HG02759 (cell line): Measurements from ENCODE around the gene FAM24B.
"Not testable (repeated sequence)": the region's sequence is repeated elsewhere in the genome, so short reads cannot be mapped to it uniquely, and the experiment has no call there.

ENCODE experiments used
- ATAC-seq: cut with Tn5 transposase; IDR thresholded peaks from one replicate; pipeline ENCODE4 v1.9.1; 2021; ENCODE audit warnings: mild to moderate bottlenecking, moderate library complexity; ENCODE audit not compliant: unreplicated experiment

FAM24B gene

GRCh38 chr10:122859527-122859926, 19.9 kb downstream of the FAM24B start:
- no peak for ATAC-seq

DNA sequence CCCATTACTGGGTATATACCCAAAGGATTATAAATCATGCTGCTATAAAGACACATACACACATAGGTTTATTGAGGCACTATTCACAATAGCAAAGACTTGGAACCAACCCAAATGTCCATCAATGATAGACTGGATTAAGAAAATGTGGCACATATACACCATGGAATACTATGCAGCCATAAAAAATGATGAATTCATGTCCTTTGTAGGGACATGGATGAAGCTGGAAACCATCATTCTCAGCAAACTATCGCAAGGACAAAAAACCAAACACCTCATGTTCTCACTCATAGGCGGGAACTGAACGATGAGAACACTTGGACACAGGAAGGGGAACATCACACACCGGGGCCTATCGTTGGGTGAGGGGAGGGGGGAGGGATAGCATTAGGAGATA, 21.3 kb downstream of the FAM24B start:
- not testable (repeated sequence) for ATAC-seq

DNA sequence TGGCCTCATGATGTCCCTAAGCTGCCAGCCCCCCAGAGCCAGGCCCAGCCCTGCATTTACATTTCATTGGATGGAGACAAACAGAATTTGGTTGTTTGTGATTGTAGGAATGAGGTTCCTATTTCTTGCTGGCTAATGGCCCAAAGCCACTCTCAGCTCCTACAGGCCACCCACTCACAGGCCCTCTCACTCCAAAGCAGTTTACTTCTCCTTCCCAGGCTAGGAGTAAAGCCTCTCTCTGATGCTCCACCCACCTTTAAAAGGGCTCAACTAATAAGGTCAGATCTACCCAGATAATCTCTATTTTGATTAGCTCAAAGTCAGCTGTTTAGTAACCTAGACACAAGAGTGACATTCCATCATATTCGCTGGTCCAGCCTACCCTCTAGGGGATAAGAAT, 22.5 kb downstream of the FAM24B start:
- ATAC-seq: no peak

DNA sequence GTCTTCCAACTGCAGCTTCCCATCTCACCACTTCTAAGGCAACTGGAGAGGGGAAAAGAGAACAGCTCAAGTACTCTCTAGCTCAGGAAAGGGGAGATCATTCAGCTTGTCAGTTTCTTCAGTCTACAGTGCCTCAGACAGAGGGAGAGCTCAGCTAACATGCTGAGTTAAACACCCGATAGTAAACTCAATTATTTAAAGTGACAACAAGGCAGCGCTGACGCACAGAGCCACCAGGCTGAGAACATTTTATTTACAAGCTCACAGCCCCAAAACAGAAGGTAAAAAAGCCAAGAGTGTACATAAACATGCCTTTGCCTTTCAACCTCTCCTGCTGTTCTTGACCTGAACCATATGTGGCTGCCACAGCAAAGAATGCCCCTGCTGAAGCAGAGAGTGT, 23.6 kb downstream of the FAM24B start:
- no peak for ATAC-seq

DNA sequence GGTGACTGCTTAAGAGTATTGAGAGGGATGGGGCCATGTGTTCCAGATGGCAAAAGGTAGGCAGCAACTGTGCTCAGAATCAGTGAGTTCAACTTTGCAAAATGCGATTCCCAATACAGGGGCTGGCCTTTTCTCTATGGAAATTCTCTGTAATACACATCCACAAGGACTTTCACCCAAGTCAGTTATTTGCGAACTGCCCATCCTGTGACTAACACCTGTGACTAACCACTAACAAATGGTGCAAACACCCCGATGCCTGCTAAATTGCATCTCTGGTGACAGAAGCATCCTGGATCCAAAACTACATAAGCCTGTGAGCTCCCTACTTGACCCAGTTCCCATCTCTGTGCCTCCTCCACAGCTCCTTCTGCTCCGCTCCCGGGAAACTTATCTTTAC, 24.7 kb downstream of the FAM24B start:
- no peak for ATAC-seq

DNA sequence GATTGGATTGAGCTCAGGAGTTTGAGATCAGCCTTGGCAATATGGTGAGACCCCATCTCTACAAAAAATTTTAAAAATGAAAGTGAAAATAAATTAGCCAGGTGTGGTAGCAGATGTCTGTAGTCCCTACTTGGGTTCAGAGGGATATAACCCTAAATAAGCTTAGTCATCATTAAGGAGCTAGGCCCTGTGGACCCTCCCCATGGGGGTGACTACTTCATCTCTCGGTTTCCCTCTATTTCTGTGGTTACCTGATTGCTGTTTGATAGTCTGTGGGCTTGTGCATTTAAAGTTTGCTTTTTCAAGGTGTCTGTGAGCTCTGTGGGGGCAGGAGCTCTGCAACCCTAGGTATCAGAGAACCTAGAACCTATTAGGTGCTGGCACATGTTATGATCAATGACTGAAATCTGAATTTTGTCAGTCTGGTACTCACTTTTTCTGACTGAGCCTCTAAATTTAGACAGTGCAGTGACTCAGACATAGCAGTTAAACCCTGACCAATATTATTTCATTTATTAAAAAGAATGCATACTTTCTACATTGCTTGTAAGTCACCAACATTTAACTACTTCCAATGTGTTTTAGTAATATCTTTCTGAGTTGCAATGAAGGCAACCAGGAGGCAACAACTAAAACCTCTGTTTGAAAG, 25.6 kb downstream of the FAM24B start:
- no peak for ATAC-seq

DNA sequence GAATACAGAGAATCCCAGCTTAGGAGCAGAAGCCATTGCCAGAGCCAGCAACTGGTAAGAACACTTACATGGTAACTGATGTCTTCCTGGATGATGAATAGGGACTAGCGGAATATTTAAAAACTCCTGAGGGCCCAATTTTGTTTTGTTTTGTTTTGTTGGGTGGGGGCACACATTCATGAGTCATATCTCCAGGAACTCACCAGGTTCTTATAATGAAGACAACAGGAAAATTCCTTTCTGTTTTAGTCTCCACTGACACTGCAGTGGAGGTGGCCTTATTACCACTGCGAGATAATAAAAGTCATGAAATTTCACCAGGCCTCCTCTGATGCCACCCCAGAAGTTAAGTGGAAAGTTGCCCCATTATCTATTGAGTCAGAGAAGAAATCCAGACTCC, 27.1 kb downstream of the FAM24B start:
- ATAC-seq: no peak

DNA sequence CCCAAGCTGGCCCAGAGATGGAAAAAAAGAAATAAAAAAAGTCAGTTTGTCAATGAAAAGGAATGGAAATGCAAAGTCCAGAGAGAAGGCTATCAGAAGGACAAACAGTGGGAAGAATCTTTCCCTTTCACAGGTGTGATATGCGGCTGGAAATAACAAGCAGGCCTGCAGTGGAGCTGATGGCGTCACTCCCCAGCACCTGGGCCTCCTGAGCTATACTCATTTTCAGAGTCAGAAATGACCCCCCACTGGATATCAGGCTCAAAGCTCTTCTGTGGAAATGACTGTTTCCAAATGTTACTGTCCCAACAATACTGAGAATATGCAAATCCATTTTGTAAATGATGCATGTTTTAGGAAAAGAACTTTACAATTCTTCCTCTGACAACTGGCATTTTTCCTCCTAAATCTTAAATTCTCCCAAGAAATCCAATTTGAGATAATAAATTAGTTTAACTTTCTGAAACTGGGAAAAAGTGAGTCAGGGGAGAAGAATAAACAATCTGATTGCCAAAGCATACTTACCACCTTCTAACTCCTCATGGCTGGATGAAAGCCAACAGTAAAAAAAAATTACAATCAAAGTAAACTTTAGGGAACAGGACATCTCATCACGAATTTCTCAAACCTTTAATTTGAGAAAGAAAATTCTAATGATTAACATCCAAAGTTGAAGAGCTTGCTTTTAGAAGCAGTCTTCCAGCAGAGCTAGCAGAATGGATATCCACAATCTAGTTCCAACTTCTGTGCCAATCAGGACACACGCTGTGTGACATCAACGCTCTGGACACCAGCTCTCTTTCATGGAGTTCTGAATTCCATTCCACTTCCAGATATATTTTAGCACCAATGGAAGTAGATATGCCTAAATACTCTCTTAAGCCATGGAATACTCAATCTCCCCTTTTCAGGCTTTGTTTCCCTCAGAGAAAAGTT, 28.4 kb downstream of the FAM24B start:
- no peak for ATAC-seq

- ATAC-seq: no peak
Observed at GRCh38 chr10:122849900-122850605, 29.3 kb downstream of the FAM24B start.

DNA sequence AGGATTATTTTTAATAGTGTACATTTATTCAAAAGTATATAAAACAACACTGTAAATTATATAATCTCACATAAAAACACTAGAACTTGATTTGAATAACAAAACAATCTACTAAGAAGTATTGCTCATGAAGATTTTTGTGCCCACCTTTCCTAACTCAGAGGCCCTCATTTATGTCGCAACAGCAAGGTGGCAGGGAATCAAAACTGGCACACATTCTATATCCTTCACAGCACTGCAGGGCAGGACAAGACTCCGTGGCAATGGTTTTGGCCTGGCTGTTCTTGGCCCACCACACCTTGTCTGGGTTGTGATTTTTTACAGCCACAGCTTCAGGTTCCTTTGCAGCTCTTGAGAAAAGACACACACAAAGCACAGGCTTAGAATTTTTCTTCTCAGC, 30.3 kb downstream of the FAM24B start:
- ATAC-seq: no peak

DNA sequence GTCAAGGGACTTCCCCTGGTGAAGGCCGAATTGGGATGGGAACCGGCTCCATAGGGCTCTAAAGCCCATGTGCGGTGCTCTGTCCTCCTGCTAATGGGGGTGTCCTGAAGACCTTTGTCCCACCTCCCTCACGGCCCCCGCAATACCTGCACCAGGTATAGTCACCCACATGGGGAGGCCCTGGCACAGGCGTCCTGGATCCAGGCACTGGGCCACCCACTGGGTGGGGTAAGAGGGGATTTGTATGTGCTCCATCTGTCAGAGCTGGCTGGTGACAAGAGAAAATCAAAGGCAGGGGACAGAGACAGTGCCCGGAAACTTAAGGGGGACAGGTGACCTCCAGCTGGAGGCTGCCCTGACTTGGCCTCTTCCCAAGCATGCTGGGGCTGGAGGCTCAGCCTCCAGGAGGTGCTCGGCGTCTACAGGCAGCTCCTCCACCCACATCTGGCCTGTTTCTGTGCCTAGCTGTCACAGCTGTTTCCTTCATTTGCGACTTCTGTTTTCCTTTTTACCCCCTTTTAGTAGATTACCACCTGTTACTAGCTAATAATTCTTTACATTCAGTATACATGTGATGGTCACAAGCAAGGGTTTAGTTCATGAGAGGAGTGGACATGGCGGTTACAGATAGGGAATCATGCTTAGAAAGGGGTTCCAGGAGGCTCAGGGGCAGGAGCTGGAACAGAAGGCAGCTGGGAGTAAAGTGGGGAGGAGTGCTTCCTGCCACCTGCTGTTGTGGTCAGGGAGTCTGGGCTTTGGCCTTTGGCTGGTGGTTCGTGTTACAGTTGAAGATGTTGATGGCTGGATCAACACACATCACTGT, 31.4 kb downstream of the FAM24B start:
- ATAC-seq: peak; percentile 45

DNA sequence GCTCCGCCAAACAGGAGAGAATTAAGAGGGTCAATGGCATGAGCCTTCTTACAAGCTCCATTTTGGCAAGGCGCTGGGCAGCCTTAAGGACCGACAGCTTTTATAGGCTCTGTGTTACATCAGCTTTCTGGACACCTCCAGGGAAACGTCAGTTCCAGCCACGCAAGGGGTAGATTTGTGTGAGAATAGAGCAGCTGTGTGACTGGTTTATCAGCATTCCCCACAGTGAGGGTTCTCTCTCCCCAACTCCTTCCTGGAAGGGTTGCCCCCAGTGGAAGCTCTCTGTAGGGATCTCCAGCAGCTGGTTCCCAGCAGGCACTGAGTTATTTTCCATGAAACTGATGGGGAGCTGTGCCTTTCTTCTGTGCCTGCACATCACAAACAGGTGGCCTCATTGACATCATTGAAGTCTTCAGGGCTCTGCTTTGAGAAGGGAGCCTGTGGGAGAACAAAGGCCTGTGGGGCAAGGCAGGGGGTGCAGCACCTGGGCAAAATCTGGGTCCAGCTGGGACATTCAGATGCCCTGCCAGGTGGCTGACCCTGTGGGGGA, 33.5 kb downstream of the FAM24B start, which contains the start of gene CUZD1:
Gene CUZD1 (minus strand): TSS at position 75 of the 550 bp plus-strand sequence. CDS start 14 bp downstream, at position 61.
- no peak for ATAC-seq

DNA sequence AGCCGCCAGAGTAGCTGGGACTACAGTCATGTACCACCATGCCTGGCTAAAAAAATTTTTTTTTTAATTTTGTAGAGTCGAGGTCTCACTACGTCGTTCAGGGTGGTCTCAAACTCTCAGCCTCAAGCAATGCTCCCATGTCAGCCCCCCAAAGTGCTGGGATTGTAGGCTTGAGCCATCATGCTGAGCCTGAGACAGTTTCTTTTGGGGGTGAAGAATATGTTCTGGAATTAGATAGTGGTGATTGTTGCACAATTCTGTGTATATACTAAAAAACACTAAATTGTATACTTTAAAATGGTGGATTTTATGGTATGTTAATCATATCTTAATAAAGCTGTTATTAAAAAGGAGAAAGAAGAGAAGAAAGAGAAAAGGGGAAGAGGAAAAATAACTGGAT, 35.2 kb downstream of the FAM24B start:
- ATAC-seq: no peak

GRCh38 chr10:122841569-122841968, 37.8 kb downstream of the FAM24B start:
- no peak for ATAC-seq

DNA sequence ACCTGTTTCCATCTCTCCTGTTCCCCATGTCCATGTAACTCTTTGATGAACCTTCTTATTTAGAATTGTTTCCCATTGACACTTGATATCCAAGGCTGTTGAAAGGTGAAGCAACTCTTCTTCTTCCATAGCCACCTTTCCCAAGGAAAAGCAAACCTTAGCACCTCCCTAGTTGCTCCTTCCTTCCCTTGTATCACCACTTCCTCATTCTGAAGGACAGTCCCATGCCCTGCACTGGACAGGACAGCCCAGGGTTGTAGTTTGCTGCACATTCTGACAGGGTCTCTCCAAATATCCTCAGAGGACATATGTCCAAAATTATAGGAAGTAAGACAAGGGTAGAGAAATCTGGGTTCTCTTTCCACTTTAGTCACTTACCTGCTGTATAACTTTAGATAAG, 39.9 kb downstream of the FAM24B start:
- ATAC-seq: no peak

DNA sequence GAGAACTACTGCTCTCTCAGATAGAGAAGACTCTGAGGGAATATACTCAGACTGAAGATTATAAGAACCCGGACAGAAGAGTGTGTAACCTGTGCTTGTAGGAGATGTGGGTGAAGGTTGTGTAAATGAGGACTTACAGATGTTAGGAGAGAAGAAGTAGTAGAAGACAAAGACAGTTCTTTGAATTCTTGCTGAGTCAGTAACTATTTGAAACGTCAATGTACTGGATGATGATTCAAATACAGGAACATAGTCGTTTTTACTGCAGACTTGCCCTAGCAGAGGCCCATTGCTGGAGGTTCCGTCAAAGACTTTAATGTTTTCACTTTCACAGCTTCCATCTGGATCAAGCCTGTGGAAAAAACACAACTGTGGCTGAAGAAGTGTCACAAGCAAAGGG, 40.5 kb downstream of the FAM24B start:
- ATAC-seq: no peak

- no peak for ATAC-seq
Observed at GRCh38 chr10:122835908-122836307, 43.5 kb downstream of the FAM24B start.

DNA sequence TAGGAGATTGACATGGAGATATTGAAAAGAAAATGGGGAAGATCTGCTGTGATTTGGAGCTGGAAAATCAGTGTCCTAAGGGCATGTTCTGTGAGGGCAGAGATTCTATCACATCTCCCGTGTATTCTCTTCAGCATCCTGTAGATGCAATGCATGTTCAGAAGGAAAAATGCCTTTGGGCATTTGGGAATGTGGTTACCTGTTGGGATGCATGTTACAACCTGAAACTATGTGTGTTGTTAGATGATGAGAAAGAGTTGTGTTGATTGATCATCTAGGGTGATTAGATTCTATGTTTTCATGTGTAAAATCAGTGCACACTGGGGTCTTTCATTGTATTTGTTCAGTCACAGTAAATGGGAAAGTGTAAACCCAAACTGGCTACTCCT, 48.4 kb downstream of the FAM24B start:
- ATAC-seq: no peak

DNA sequence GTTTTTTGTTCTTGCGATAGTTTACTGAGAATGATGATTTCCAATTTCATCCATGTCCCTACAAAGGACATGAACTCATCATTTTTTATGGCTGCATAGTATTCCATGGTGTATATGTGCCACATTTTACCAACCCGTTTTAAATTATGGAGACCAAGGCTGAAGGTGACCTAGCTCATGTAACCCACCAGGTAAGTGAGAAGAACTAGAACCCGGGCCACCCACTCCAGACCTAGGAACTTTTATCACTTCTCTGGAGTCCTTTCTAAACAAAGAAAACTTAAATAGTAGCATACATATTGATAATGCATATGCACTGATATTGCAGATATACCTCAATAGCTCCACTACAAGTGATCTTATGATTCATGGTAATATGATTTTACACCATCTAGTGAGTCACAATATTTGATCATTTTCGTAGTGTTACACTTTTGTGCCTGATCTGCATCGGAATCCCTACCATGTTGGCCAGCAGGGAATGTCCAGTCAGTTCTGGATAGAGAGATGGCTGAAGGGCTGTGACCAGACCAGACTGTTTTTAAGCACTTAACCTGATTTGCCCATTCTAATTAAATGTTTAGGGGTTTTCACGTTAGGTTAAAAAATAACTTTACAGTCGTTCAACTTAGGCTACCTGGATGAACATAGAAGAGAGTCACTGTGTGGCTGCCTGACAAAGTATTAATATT, 49.0 kb downstream of the FAM24B start:
- ATAC-seq: no peak

DNA sequence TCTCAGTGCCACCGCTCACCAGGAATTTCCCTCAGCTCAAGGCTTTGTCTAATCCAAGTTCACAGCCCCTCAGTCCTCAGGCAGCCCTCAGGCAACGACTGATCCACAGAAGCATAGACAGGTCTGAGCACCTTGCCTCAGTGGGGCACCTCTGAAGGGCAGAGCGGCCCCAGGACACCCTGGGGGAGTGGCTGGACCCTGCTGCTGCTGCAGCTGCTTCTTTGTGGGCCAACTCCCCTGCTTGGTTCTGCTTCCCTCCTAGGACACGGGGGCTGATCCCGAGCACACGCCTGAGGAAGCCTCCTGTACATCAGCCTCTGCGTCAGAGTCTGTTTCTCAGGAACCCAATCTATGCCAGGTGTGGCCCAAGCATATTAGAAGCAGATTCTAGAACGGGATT, 49.9 kb downstream of the FAM24B start:
- ATAC-seq: no peak
